ENCODE measurements around the gene IGSF22. TPM values are rescaled to one million over a fixed set of nuclear protein-coding genes. Genes with fewer than 3 reads are reported as not detected.

IGSF22 gene
- polyA plus RNA-seq, 1 donor (not counting 4 experiments of a cell fraction or from before 2014, with no cell fraction given) = 0.01 TPM

DNA sequence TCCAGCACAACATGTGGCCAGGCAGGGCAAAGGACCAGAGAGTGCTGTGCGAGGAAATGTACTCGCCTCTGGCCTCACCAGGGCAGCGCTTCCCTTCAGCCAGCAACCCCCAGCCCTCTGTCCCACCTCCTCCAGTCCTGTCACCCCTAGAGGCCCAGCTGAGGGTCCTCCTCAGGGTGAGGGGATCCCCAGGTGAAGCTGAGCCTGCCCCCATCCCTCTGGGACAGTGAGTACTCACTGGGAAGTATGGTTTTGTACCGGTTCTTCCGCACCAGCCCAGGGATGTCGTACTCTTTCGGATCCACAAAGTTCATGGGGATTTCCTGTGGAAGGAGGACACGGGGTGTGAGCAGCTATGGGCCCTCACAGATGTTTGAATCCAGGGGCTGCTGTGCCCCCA lies 11.7 kb upstream of the IGSF22 start:
- H3K9ac ChIP-seq (ENCODE audit: control insufficient read depth, extremely low read depth, insufficient read depth, low read length) = no peak overlapping the region
- no peaks in the 10 kb centered on the region for H3K9me1 ChIP-seq (ENCODE audit: control insufficient read depth, extremely low read depth, insufficient read depth, low read length)
- peaks cover 4% of the 10 kb centered on the region for H3K27me3 ChIP-seq (ENCODE audit: control insufficient read depth, extremely low read depth, insufficient read depth, low read length)
- H3K36me3 ChIP-seq (ENCODE audit: control insufficient read depth in 2 of 2, extremely low read depth in 1 of 2, insufficient read depth in 2 of 2, low read length in 2 of 2) = no peaks in the 10 kb centered on the region
- H2AFZ ChIP-seq (ENCODE audit: control insufficient read depth, low read length) = no peak overlapping the region
- no peaks in the 10 kb centered on the region for H4K20me1 ChIP-seq (ENCODE audit: control insufficient read depth, extremely low read depth, insufficient read depth, low read length)
- DNase-seq (ENCODE audit: low read depth, low spot score) = no peak
- TF ChIP-seq EZH2 (IDR thresholded peaks at IDR 0.05; ENCODE audit: low read length) = no peak
- TF ChIP-seq, protein P1, sequence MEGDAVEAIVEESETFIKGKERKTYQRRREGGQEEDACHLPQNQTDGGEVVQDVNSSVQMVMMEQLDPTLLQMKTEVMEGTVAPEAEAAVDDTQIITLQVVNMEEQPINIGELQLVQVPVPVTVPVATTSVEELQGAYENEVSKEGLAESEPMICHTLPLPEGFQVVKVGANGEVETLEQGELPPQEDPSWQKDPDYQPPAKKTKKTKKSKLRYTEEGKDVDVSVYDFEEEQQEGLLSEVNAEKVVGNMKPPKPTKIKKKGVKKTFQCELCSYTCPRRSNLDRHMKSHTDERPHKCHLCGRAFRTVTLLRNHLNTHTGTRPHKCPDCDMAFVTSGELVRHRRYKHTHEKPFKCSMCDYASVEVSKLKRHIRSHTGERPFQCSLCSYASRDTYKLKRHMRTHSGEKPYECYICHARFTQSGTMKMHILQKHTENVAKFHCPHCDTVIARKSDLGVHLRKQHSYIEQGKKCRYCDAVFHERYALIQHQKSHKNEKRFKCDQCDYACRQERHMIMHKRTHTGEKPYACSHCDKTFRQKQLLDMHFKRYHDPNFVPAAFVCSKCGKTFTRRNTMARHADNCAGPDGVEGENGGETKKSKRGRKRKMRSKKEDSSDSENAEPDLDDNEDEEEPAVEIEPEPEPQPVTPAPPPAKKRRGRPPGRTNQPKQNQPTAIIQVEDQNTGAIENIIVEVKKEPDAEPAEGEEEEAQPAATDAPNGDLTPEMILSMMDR (optimal IDR thresholded peaks at IDR 0.05 in 1 of 3, IDR thresholded peaks at IDR 0.05 in 1 of 3, conservative IDR thresholded peaks at IDR 0.05 in 1 of 3; ENCODE audit: extremely low read depth in 1 of 3, insufficient read depth in 2 of 3, low read length in 3 of 3) = no peak
- H3K9me3 ChIP-seq (ENCODE audit: control insufficient read depth, low read depth, low read length) = no peaks in the 10 kb centered on the region
- dilution Hi-C loops (cut with MboI; ENCODE audit: extremely low pct_ligation_motif_present, low sequenced_read_pairs) = no loop called here
- H3K79me2 ChIP-seq (ENCODE audit: control insufficient read depth, insufficient read depth, low read length) = no peaks in the 10 kb centered on the region
- no peak overlapping the region for H3K4me2 ChIP-seq (ENCODE audit: control insufficient read depth, extremely low read depth, insufficient read depth, low read depth, low read length)
- no peaks in the 10 kb centered on the region for H3K4me1 ChIP-seq (ENCODE audit: control insufficient read depth, extremely low read depth, insufficient read depth, low read length)
- H3K4me3 ChIP-seq (ENCODE audit: control insufficient read depth in 2 of 3, extremely low read depth in 1 of 3, insufficient read depth in 2 of 3, low read depth in 1 of 3, low read length in 3 of 3) = no peak overlapping the region
- no peak overlapping the region for H3K27ac ChIP-seq (ENCODE audit: control insufficient read depth, insufficient read depth, low read length)
- no peak for FAIRE-seq

DNA sequence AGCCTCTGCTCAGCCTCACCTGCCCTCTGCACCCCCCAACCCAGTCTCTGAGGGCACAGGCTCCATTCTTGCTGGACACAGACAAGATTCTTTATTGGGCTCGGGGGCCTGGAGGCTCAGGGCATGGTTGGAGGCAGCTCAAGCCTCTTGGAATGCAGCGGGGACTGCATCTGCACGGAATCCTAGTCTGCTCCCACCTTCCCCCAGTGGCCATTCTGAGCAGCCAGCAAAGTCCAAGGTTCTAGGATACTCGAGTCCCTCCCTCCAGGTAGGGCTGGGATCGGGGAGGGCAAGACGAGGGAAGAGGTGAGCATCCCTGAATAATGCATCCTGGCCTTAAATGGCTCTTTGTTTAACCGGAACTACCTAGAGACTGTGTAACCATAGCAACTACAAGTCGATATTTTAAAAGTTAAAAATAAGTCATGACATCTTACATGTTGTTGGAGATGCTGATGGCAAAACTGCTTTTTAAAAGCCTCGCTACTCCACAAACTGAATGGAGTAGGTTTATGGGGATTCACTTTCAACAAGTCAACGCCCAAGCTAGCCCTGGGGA lies 10.7 kb upstream of the IGSF22 start:
- no peak overlapping the region for H3K4me3 ChIP-seq (ENCODE audit: control insufficient read depth in 2 of 3, extremely low read depth in 1 of 3, insufficient read depth in 2 of 3, low read depth in 1 of 3, low read length in 3 of 3)
- dilution Hi-C loops (cut with MboI; ENCODE audit: extremely low pct_ligation_motif_present, low sequenced_read_pairs) = no loop called here

More for the DNA sequence above, 10.7 kb upstream of the IGSF22 start:
- Histone ChIP-seq H3K36me3 (ENCODE audit: control insufficient read depth in 2 of 2, extremely low read depth in 1 of 2, insufficient read depth in 2 of 2, low read length in 2 of 2) (no peaks in the 10 kb centered on the region), H4K20me1 (ENCODE audit: control insufficient read depth, extremely low read depth, insufficient read depth, low read length) (no peaks in the 10 kb centered on the region), H3K9ac (ENCODE audit: control insufficient read depth, extremely low read depth, insufficient read depth, low read length) (no peak overlapping the region), H2AFZ (ENCODE audit: control insufficient read depth, low read length) (no peak overlapping the region), H3K4me2 (ENCODE audit: control insufficient read depth, extremely low read depth, insufficient read depth, low read depth, low read length) (no peak overlapping the region), H3K9me3 (ENCODE audit: control insufficient read depth, low read depth, low read length) (no peaks in the 10 kb centered on the region), H3K4me1 (ENCODE audit: control insufficient read depth, extremely low read depth, insufficient read depth, low read length) (no peaks in the 10 kb centered on the region), H3K27me3 (ENCODE audit: control insufficient read depth, extremely low read depth, insufficient read depth, low read length) (peaks cover 4% of the 10 kb centered on the region), H3K79me2 (ENCODE audit: control insufficient read depth, insufficient read depth, low read length) (no peaks in the 10 kb centered on the region), H3K9me1 (ENCODE audit: control insufficient read depth, extremely low read depth, insufficient read depth, low read length) (no peaks in the 10 kb centered on the region), H3K27ac (ENCODE audit: control insufficient read depth, insufficient read depth, low read length) (no peak overlapping the region)
- TF ChIP-seq, protein P1 (optimal IDR thresholded peaks at IDR 0.05 in 1 of 3, IDR thresholded peaks at IDR 0.05 in 1 of 3, conservative IDR thresholded peaks at IDR 0.05 in 1 of 3; ENCODE audit: extremely low read depth in 1 of 3, insufficient read depth in 2 of 3, low read length in 3 of 3) = no peak
- TF ChIP-seq EZH2 (IDR thresholded peaks at IDR 0.05; ENCODE audit: low read length) = no peak
- DNase-seq (ENCODE audit: low read depth, low spot score) (no peak), FAIRE-seq (no peak)
